Measurements from ENCODE around the gene LTA. TPM values are rescaled to one million over a fixed set of nuclear protein-coding genes. Genes with fewer than 3 reads are reported as not detected.

LTA gene
- total RNA-seq, 2 experiments from 2014 or later, result 15.2 to 16.7 TPM

DNA sequence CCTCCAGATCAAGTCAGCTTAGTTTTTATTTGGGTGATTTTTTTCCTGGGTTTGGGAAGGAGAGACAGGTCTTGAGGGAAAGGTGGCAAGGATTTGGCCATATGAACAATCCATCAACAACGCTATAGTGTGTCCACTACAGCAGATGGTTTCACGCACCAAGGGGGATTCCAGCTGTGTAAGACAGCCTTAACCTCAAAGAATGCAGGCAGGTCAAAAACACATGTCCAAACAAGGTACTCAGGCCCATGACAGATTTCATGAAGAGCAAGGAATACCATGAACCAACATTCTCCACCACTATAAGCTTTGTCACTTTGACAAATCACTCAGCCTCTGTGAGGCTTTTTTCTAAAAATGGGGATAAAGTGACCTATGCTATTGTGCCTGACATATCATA lies 44.9 kb downstream of the LTA start:
- POLR2A ChIA-PET, result interaction anchor here (0.9 kb wide), 1 partner anchor 35 kb away, joined by 3 read pairs; the partner anchor contains the start of gene BAG6
- H3K4me1 Mint-ChIP-seq, result peaks cover 38% of the 10 kb centered on the region

GRCh38 chr6:31619805-31620585 lies 47.9 kb downstream of the LTA start:
- H3K27ac Mint-ChIP-seq, result peak overlapping the region; percentile 96
- POLR2A ChIA-PET, result interaction anchor here (0.6 to 4.0 kb wide), 18 partner anchors 14 to 576 kb away, joined by 3 to 34 read pairs (median 3); partner anchors contain the start of genes BAG6, CSNK2B, DDX39B and LTB
- no peaks in the 10 kb centered on the region for H3K9me3 Mint-ChIP-seq
- peaks cover 22% of the 10 kb centered on the region for H3K36me3 Mint-ChIP-seq
- H3K4me1 Mint-ChIP-seq, result peaks cover 40% of the 10 kb centered on the region
- DNase-seq (peak; percentile 94), ATAC-seq (ENCODE audit: low read depth) (peak; percentile 88)
- peak overlapping the region; percentile 91 for H3K4me3 Mint-ChIP-seq
- H3K27me3 Mint-ChIP-seq, result no peaks in the 10 kb centered on the region

More for the DNA sequence above, 44.9 kb downstream of the LTA start:
- Mint-ChIP-seq H3K27me3 (no peaks in the 10 kb centered on the region), H3K36me3 (peaks cover 16% of the 10 kb centered on the region), H3K4me3 (peak overlapping the region; percentile 94), H3K27ac (peak overlapping the region; percentile 95), H3K9me3 (no peaks in the 10 kb centered on the region)
- no peak for DNase-seq
- no peak for ATAC-seq (ENCODE audit: low read depth)

DNA sequence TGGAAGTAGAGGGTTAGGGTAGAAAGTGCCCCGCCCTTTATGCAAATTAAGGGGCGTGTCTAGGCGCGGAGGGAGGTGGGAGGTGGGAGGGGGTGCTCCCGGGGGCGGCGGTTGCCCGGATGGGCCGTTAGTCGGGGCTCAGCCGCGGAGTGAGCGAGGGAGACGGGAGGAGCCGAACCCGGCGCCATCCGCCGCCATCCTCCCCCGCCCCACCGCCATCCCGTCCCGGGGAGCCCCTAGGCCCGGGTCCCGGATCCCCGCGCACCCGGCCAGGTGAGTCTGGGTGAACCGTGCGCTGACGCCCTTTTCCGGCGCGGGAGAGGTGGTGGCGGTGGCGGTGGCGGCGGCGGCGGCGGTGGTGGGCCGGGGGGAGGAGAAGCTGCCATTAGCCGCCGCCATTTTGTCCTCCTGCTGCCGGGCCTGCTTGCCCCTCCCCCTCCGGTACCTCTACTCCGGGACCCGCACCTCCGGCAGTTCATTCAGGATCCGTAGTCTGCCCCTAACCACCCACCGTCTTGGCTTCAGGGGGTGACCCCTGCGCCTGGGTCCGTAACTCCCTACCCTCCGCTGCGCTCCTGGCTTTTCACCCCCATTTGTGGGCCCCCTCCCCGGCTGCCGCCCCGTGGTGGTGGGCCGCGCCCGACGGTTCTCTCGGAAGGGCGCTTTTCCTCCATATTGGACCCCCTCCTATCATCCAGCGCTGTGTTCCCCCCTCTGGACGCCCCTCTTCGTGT lies 48.7 kb downstream of the LTA start, which contains the start of gene PRRC2A:
Gene PRRC2A (plus strand): TSS at position 130 of the 734 bp plus-strand sequence. CDS start 2,075 bp downstream, outside the sequence.
- Mint-ChIP-seq H3K4me1 (peaks cover 32% of the 10 kb centered on the region), H3K27ac (peak within 1 kb of the TSS; percentile 96), H3K4me3 (peak within 1 kb of the TSS; percentile 91), H3K27me3 (no peaks in the 10 kb centered on the region), H3K9me3 (no peaks in the 10 kb centered on the region), H3K36me3 (peaks cover 26% of the 10 kb centered on the region)
- DNase-seq, result peak; percentile 91
- POLR2A ChIA-PET, result interaction anchor here (0.6 to 4.0 kb wide), 18 partner anchors 13 to 575 kb away, joined by 3 to 34 read pairs (median 4); partner anchors contain the start of genes BAG6, C6orf47, CSNK2B and DDX39B
- peak; percentile 9 for ATAC-seq (ENCODE audit: low read depth)

- ATAC-seq (ENCODE audit: low read depth), result no peak
- Mint-ChIP-seq H3K4me3 (peak overlapping the region; percentile 91), H3K27me3 (no peaks in the 10 kb centered on the region), H3K4me1 (peaks cover 28% of the 10 kb centered on the region), H3K9me3 (no peaks in the 10 kb centered on the region), H3K36me3 (peaks cover 30% of the 10 kb centered on the region), H3K27ac (peak overlapping the region; percentile 94)
- POLR2A ChIA-PET, result interaction anchor here (1.1 to 4.0 kb wide), 12 partner anchors 13 to 574 kb away, joined by 3 to 34 read pairs (median 6); partner anchors contain the start of genes BAG6, C6orf47, CSNK2B and DDX39B
- no peak for DNase-seq
Measured at GRCh38 chr6:31621320-31621939, 49.3 kb downstream of the LTA start.

DNA sequence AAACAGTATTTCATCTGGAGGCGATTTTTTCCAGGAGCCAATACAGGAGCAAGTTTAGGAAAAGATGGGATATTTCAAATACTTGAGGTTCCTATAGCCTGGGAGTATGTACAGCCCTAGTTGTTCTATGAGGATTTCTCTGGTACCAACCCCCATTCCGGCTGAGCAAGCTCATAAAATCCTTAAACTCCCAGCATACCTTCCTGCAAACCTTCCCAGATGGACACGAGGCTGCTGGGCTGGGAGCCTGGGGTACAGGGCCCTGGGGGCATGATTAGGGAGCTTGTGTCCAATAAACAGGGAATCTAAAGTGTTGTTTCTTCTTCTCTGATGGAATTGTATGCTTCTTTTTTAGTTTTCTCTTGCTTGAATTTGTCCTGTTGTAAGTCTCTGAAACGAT lies 49.9 kb downstream of the LTA start:
- peaks cover 27% of the 10 kb centered on the region for H3K36me3 Mint-ChIP-seq
- no peaks in the 10 kb centered on the region for H3K27me3 Mint-ChIP-seq
- ATAC-seq (ENCODE audit: low read depth), result no peak
- no peak for DNase-seq
- peak overlapping the region; percentile 94 for H3K27ac Mint-ChIP-seq
- POLR2A ChIA-PET, result interaction anchor here (1.1 to 4.0 kb wide), 9 partner anchors 12 to 80 kb away, joined by 3 to 34 read pairs (median 8); partner anchors contain the start of genes BAG6, C6orf47, CSNK2B and DDX39B
- H3K9me3 Mint-ChIP-seq, result no peaks in the 10 kb centered on the region
- H3K4me3 Mint-ChIP-seq, result peak overlapping the region; percentile 91
- peaks cover 23% of the 10 kb centered on the region for H3K4me1 Mint-ChIP-seq

DNA sequence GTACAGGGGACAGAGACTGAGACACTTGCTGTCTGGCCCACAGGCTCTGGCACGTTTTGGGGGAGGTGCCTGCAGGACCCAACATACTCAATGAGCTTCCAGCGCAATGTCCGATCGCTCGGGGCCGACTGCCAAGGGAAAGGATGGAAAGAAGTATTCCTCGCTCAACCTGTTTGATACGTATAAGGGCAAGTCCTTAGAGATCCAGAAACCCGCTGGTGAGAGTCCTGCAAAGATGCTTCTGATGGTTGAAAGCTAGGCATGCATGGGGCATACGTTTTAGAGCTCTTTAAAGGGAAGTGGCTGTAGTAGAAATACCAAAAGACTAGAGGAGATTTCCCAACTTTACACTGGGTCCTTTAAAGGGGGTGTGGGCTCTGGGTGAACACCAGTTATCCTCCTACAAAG lies 50.6 kb downstream of the LTA start:
- Mint-ChIP-seq H3K4me1 (peaks cover 23% of the 10 kb centered on the region), H3K36me3 (peaks cover 33% of the 10 kb centered on the region), H3K27ac (peak overlapping the region; percentile 28), H3K4me3 (peak overlapping the region; percentile 91), H3K9me3 (no peaks in the 10 kb centered on the region), H3K27me3 (no peaks in the 10 kb centered on the region)
- POLR2A ChIA-PET, result interaction anchor here (0.7 to 4.0 kb wide), 6 partner anchors 21 to 81 kb away, joined by 3 to 34 read pairs (median 8); partner anchors contain the start of genes BAG6, C6orf47 and DDX39B
- DNase-seq (no peak), ATAC-seq (ENCODE audit: low read depth) (no peak)

Other genes starting within 250 kb of the LTA start
- 1,000 to 10,000 TPM; 5,415 to 5,542 TPM for gene HLA-B, start 215.1 kb upstream of the LTA start, total RNA-seq
- gene MICA, start 168.7 kb upstream of the LTA start, total RNA-seq, result 10 to 100 TPM; 24.1 to 25.8 TPM
- gene MICB, start 74.1 kb upstream of the LTA start, total RNA-seq, result 10 to 100 TPM; 41.5 to 42.8 TPM
- not detected for gene MCCD1, start 43.3 kb upstream of the LTA start, total RNA-seq
- gene DDX39B, start 30.3 kb upstream of the LTA start, total RNA-seq, result 100 to 1,000 TPM; 531 to 555 TPM
- gene ATP6V1G2, start 25.7 kb upstream of the LTA start, total RNA-seq, result 1 to 10 TPM; 4.5 to 5.5 TPM
- 10 to 100 TPM; 15.4 to 17.6 TPM for gene NFKBIL1, start 24.7 kb upstream of the LTA start, total RNA-seq
- 10 to 100 TPM; 18.5 to 18.6 TPM for gene TNF, start 3.3 kb downstream of the LTA start, total RNA-seq
- 100 to 1,000 TPM; 426 to 431 TPM for gene LTB, start 10.1 kb downstream of the LTA start, total RNA-seq
- gene LST1, start 14.0 kb downstream of the LTA start, total RNA-seq, result 100 to 1,000 TPM in 1 of 2 experiments, 10 to 100 TPM in 1; 91.8 to 105 TPM
- 10 to 100 TPM; 69.7 to 70.0 TPM for gene NCR3, start 20.7 kb downstream of the LTA start, total RNA-seq
- 100 to 1,000 TPM; 117 to 118 TPM for gene AIF1, start 42.9 kb downstream of the LTA start, total RNA-seq
- gene PRRC2A, start 48.4 kb downstream of the LTA start, total RNA-seq, result 100 to 1,000 TPM; 257 to 278 TPM
- gene BAG6, start 80.4 kb downstream of the LTA start, total RNA-seq, result 100 to 1,000 TPM; 242 to 251 TPM
- gene APOM, start 83.6 kb downstream of the LTA start, total RNA-seq, result 1 to 10 TPM; 3.1 to 4.6 TPM
- gene C6orf47, start 88.5 kb downstream of the LTA start, total RNA-seq, result 10 to 100 TPM; 30.7 to 32.2 TPM
- gene GPANK1, start 92.7 kb downstream of the LTA start, total RNA-seq, result 10 to 100 TPM; 30.7 to 32.0 TPM
- gene CSNK2B, start 93.8 kb downstream of the LTA start, total RNA-seq, result 100 to 1,000 TPM; 206 to 216 TPM
- 10 to 100 TPM; 33.8 to 36.4 TPM for gene LY6G5B, start 97.7 kb downstream of the LTA start, total RNA-seq
- 1 to 10 TPM; 3.5 to 4.6 TPM for gene LY6G5C, start 108.8 kb downstream of the LTA start, total RNA-seq
- 10 to 100 TPM; 57.8 to 64.0 TPM for gene ABHD16A, start 131.0 kb downstream of the LTA start, total RNA-seq
- gene LY6G6F, start 134.6 kb downstream of the LTA start, total RNA-seq, result not detected
- not detected for gene LY6G6D, start 143.1 kb downstream of the LTA start, total RNA-seq
- not detected for gene LY6G6C, start 149.5 kb downstream of the LTA start, total RNA-seq
- gene MPIG6B, start 151.1 kb downstream of the LTA start, total RNA-seq, result 1 to 10 TPM; 1.2 to 1.5 TPM
- gene DDAH2, start 157.0 kb downstream of the LTA start, total RNA-seq, result 10 to 100 TPM; 28.3 to 29.1 TPM
- 100 to 1,000 TPM; 425 to 456 TPM for gene CLIC1, start 164.2 kb downstream of the LTA start, total RNA-seq
- gene MSH5, start 167.7 kb downstream of the LTA start, total RNA-seq, result 10 to 100 TPM; 59.2 to 68.2 TPM
- 10 to 100 TPM; 13.1 to 18.1 TPM for gene SAPCD1, start 190.4 kb downstream of the LTA start, total RNA-seq
- gene VWA7, start 205.0 kb downstream of the LTA start, total RNA-seq, result 1 to 10 TPM; 5.2 to 5.7 TPM
- gene VARS1, start 223.5 kb downstream of the LTA start, total RNA-seq, result 10 to 100 TPM; 68.2 to 75.3 TPM
- 10 to 100 TPM; 89.9 to 97.9 TPM for gene LSM2, start 234.7 kb downstream of the LTA start, total RNA-seq
- gene HSPA1L, start 243.0 kb downstream of the LTA start, total RNA-seq, result 1 to 10 TPM; 3.3 to 4.5 TPM
- gene HSPA1A, start 243.3 kb downstream of the LTA start, total RNA-seq, result 10 to 100 TPM; 62.2 to 63.5 TPM